Loucy (cell line): ENCODE data around the gene NTSR2.

Source experiments
- H2AFZ ChIP-seq: fragments of 200-600 bp; sonication (generic); 2 replicates; pipeline ENCODE4 v1.6.0; 2016; ENCODE audit warnings: antibody characterized with exemption, mild to moderate bottlenecking, low read length, moderate library complexity
- H3F3A ChIP-seq: fragments of 200-600 bp; 2 replicates; pipeline ENCODE4 v1.6.0; 2016; ENCODE audit warnings: antibody characterized with exemption, low read depth, mild to moderate bottlenecking
- H3K27me3 ChIP-seq: fragments of 200-600 bp; sonication (generic); 2 replicates; pipeline ENCODE4 v1.6.1; 2014; ENCODE audit warnings: low read length, mild to moderate bottlenecking; ENCODE audit not compliant: insufficient read depth, poor library complexity, severe bottlenecking
- H3K36me3 ChIP-seq: fragments of 200-600 bp; sonication (generic); 2 replicates; pipeline ENCODE4 v1.6.1; 2016; ENCODE audit warnings: low read length; ENCODE audit not compliant: insufficient read depth
- H3K4me1 ChIP-seq: fragments of 200-600 bp; sonication (generic); 2 replicates; pipeline ENCODE4 v1.5.1; 2014; ENCODE audit warnings: low read length, mild to moderate bottlenecking; ENCODE audit not compliant: insufficient read depth, poor library complexity, severe bottlenecking
- H3K4me2 ChIP-seq: fragments of 200-600 bp; sonication (generic); 2 replicates; pipeline ENCODE4 v1.6.0; 2014; ENCODE audit warnings: antibody characterized with exemption, low read length, low read depth, mild to moderate bottlenecking; ENCODE audit not compliant: poor library complexity, severe bottlenecking
- H3K4me3 ChIP-seq: fragments of 200-600 bp; sonication (generic); 2 replicates; pipeline ENCODE4 v1.5.1; 2014; ENCODE audit warnings: low read length, mild to moderate bottlenecking, mixed read lengths; ENCODE audit not compliant: poor library complexity, severe bottlenecking
- H3K79me2 ChIP-seq: fragments of 200-600 bp; sonication (generic); 2 replicates; pipeline ENCODE4 v1.6.1; 2014; ENCODE audit warnings: low read length; ENCODE audit not compliant: insufficient read depth
- H3K9ac ChIP-seq: fragments of 200-600 bp; sonication (generic); 2 replicates; pipeline ENCODE4 v1.6.0; 2014; ENCODE audit warnings: mild to moderate bottlenecking, low read depth, low read length, moderate library complexity; ENCODE audit not compliant: poor library complexity, severe bottlenecking
- H3K9me2 ChIP-seq: fragments of 200-600 bp; sonication (generic); replicated peaks from 2 replicates; pipeline ENCODE4 v1.6.1; 2016; ENCODE audit warnings: low read depth, low read length, mixed read lengths
- H3K9me3 ChIP-seq: fragments of 200-600 bp; sonication (generic); 2 replicates; pipeline ENCODE4 v1.6.1; 2014; ENCODE audit warnings: mild to moderate bottlenecking, antibody characterized with exemption, low read length, low read depth; ENCODE audit not compliant: insufficient read depth
- H4K20me1 ChIP-seq: fragments of 200-600 bp; sonication (generic); 2 replicates; pipeline ENCODE4 v1.6.0; 2014; ENCODE audit warnings: antibody characterized with exemption, low read length, mild to moderate bottlenecking; ENCODE audit not compliant: insufficient read depth, poor library complexity, severe bottlenecking
- CTCF ChIP-seq: fragments of 200-600 bp; sonication (generic); conservative IDR thresholded peaks from 2 replicates; pipeline ENCODE4 v1.5.1; 2014; ENCODE audit warnings: mild to moderate bottlenecking, antibody characterized with exemption, low read length
- EZH2phosphoT487 ChIP-seq: fragments of 200-600 bp; IDR thresholded peaks from 2 replicates; pipeline ENCODE4 v1.6.1; 2018; ENCODE audit warnings: antibody characterized with exemption, mild to moderate bottlenecking, moderate library complexity, borderline replicate concordance

NTSR2 gene

DNA sequence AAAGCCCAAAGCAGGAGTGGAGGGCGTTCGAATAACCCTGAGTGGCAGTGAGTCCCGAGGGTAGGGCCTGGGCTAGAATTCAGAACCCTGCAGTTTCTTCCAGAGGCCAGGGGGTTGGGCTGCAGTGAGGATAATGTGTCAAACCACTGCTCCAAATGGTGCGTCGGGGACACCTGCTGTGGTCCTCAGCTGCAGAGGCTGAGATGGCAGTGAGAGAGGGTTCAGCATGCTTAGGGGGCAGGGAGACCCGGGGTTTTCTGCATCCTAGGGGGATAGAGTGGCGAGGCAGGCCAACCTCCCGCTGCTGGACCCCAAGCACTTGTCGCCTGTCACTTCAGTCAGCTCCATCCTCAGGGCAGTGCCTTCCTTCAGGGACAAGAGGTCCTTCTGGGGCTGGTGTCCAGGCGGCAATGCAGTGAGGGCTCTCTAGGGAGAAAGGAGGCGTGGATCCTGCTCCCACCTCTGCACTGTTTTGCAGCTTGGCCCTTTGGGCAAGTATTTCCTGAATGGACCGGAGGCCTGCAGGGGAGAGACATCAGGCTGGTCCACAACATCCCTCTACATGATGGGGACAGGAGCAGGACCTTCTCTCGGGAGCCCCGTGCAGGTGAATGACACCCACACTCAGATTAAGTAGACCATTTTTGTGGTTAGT lies 8.4 kb upstream of the NTSR2 start:
- Histone ChIP-seq H4K20me1 (no peaks in the 10 kb centered on the region), H3K27me3 (no peaks in the 10 kb centered on the region), H3K9ac (no peak overlapping the region), H2AFZ (no peak overlapping the region), H3K4me1 (no peaks in the 10 kb centered on the region), H3F3A (no peaks in the 10 kb centered on the region), H3K4me3 (no peak overlapping the region), H3K4me2 (no peak overlapping the region), H3K36me3 (no peaks in the 10 kb centered on the region), H3K9me3 (no peaks in the 10 kb centered on the region), H3K9me2 (no peaks in the 10 kb centered on the region), H3K79me2 (no peaks in the 10 kb centered on the region)
- TF ChIP-seq CTCF (no peak), EZH2phosphoT487 (no peak)

GRCh38 chr2:11677136-11678055 lies 7.4 kb upstream of the NTSR2 start:
- Histone ChIP-seq H3K9me2 (no peaks in the 10 kb centered on the region), H3K4me1 (no peaks in the 10 kb centered on the region), H3K4me2 (no peak overlapping the region), H3K9ac (no peak overlapping the region), H3K36me3 (no peaks in the 10 kb centered on the region), H3K4me3 (no peak overlapping the region), H2AFZ (no peak overlapping the region), H3K27me3 (no peaks in the 10 kb centered on the region), H3K9me3 (no peaks in the 10 kb centered on the region), H3F3A (no peaks in the 10 kb centered on the region), H3K79me2 (no peaks in the 10 kb centered on the region), H4K20me1 (no peaks in the 10 kb centered on the region)
- TF ChIP-seq CTCF = no peak
- no peak for TF ChIP-seq EZH2phosphoT487

- H3K79me2 ChIP-seq = no peaks in the 10 kb centered on the region
- H3K9me2 ChIP-seq = no peaks in the 10 kb centered on the region
- no peak overlapping the region for H3K9ac ChIP-seq
- H3F3A ChIP-seq = no peaks in the 10 kb centered on the region
- H3K4me3 ChIP-seq = no peak overlapping the region
- H3K4me1 ChIP-seq = no peaks in the 10 kb centered on the region
- H3K36me3 ChIP-seq = no peaks in the 10 kb centered on the region
- H3K9me3 ChIP-seq = no peaks in the 10 kb centered on the region
- H4K20me1 ChIP-seq = no peaks in the 10 kb centered on the region
- TF ChIP-seq CTCF = no peak
- no peak overlapping the region for H3K4me2 ChIP-seq
- no peaks in the 10 kb centered on the region for H3K27me3 ChIP-seq
- no peak overlapping the region for H2AFZ ChIP-seq
Measured at GRCh38 chr2:11676640-11677039, 6.6 kb upstream of the NTSR2 start.
